ENCODE data around the gene RARG.

Gene RARG

GRCh38 chr12:53160673-53161072 lies 71.3 kb downstream of the RARG start (continued):
- TF ChIP-seq KLF7 (tag by site-specific recombination; IDR thresholded peaks at IDR 0.05; ENCODE audit: borderline replicate concordance): no peak
- no peak for TF ChIP-seq ZNF10 (tag by site-specific recombination; IDR thresholded peaks at IDR 0.05)
- no peak for TF ChIP-seq ZNF488 (tag by site-specific recombination; IDR thresholded peaks at IDR 0.05)
- no peak for TF ChIP-seq ZEB2 (tag by site-specific recombination; IDR thresholded peaks at IDR 0.05)
- no peak for TF ChIP-seq ZNF114 (tag by site-specific recombination; IDR thresholded peaks at IDR 0.05)

Measured in HEK293 (cell line).